HEK293T (cell line): ENCODE results near the gene KDM5C.

Experiments used
- CTCF ChIA-PET: fragments of 350-600 bp; formaldehyde crosslinking; extraction: SDS; loops from one replicate; lab custom pipeline; 2021; ENCODE audit warnings: antibody characterized with exemption, inconsistent platforms; lab: Yijun Ruan, JAX
- POLR2A ChIA-PET: fragments of 350-600 bp; formaldehyde crosslinking; extraction: SDS; loops from one replicate; lab custom pipeline; 2020; ENCODE audit warnings: antibody characterized with exemption, inconsistent platforms; lab: Yijun Ruan, JAX
- DNase-seq: peaks from one replicate; pipeline ENCODE4 v3.0.0; 2012; ENCODE audit warnings: mixed read lengths; ENCODE audit errors: extremely low spot score
- ARNT ChIP-seq: fragments of 450-650 bp; IDR thresholded peaks from 2 replicates; pipeline ENCODE4 v1.6.1; 2017; ENCODE audit warnings: mild to moderate bottlenecking
- BHLHE40 ChIP-seq: fragments of 450-650 bp; IDR thresholded peaks from 2 replicates; pipeline ENCODE4 v1.6.1; 2016; ENCODE audit warnings: mild to moderate bottlenecking, moderate library complexity, borderline replicate concordance
- CTBP1 ChIP-seq: fragments of 450-650 bp; IDR thresholded peaks from 2 replicates; pipeline ENCODE4 v1.6.1; 2016; ENCODE audit warnings: borderline replicate concordance
- ELF4 ChIP-seq: fragments of 450-650 bp; IDR thresholded peaks from 2 replicates; pipeline ENCODE4 v1.6.1; 2017; ENCODE audit warnings: antibody characterized with exemption
- FOXA1 ChIP-seq: fragments of 450-650 bp; IDR thresholded peaks from 2 replicates; pipeline ENCODE4 v1.6.1; 2016; ENCODE audit warnings: mild to moderate bottlenecking
- FOXK2 ChIP-seq: fragments of 450-650 bp; IDR thresholded peaks from 2 replicates; pipeline ENCODE4 v1.6.1; 2016; ENCODE audit warnings: mild to moderate bottlenecking
- FOXM1 ChIP-seq: fragments of 450-650 bp; IDR thresholded peaks from 2 replicates; pipeline ENCODE4 v1.6.1; 2017; ENCODE audit warnings: mild to moderate bottlenecking, borderline replicate concordance
- HDGF ChIP-seq: fragments of 450-650 bp; IDR thresholded peaks from 2 replicates; pipeline ENCODE4 v1.6.1; 2017; ENCODE audit warnings: antibody characterized with exemption, borderline replicate concordance
- L3MBTL2 ChIP-seq: fragments of 450-650 bp; conservative IDR thresholded peaks from 2 replicates; pipeline ENCODE4 v1.6.1; 2016; ENCODE audit warnings: mild to moderate bottlenecking
- LEF1 ChIP-seq: fragments of 450-650 bp; IDR thresholded peaks from 2 replicates; pipeline ENCODE4 v1.6.1; 2017; ENCODE audit warnings: mild to moderate bottlenecking, borderline replicate concordance
- NFRKB ChIP-seq: fragments of 450-650 bp; IDR thresholded peaks from 2 replicates; pipeline ENCODE4 v1.6.1; 2016; ENCODE audit warnings: mild to moderate bottlenecking, moderate library complexity
- PKNOX1 ChIP-seq: fragments of 450-650 bp; IDR thresholded peaks from 2 replicates; pipeline ENCODE4 v1.6.1; 2016
- SP1 ChIP-seq: fragments of 450-650 bp; IDR thresholded peaks from 2 replicates; pipeline ENCODE4 v1.6.1; 2017
- SUZ12 ChIP-seq: fragments of 450-650 bp; IDR thresholded peaks from 2 replicates; pipeline ENCODE4 v1.6.1; 2016; ENCODE audit warnings: mild to moderate bottlenecking
- TARDBP ChIP-seq: fragments of 450-650 bp; IDR thresholded peaks from 2 replicates; pipeline ENCODE4 v1.6.1; 2016
- ZNF384 ChIP-seq: fragments of 450-650 bp; IDR thresholded peaks from 2 replicates; pipeline ENCODE4 v1.6.1; 2016

KDM5C gene

GRCh38 chrX:53257670-53258423 lies 32.8 kb upstream of the KDM5C start:
- POLR2A ChIA-PET = interaction anchor here (1.3 kb wide), 1 partner anchor 33 kb away, joined by 4 read pairs; the partner anchor contains the start of gene KDM5C
- TF ChIP-seq L3MBTL2 (no peak), ELF4 (no peak)
- DNase-seq = no peak
- CTCF ChIA-PET = interaction anchor here (2.6 kb wide), 1 partner anchor 13 kb away, joined by 9 read pairs; no protein-coding TSS in a partner anchor

- no peak for DNase-seq
- ChIA-PET CTCF (interaction anchor here (2.6 kb wide), 1 partner anchor 12 kb away, joined by 9 read pairs; no protein-coding TSS in a partner anchor), POLR2A (no interaction called here)
- TF ChIP-seq SP1 = no peak
- no peak for TF ChIP-seq FOXK2
- TF ChIP-seq ZNF384 = no peak
- TF ChIP-seq BHLHE40 = no peak
- no peak for TF ChIP-seq FOXA1
- TF ChIP-seq ELF4 = no peak
- no peak for TF ChIP-seq CTBP1
- no peak for TF ChIP-seq TARDBP
- no peak for TF ChIP-seq SUZ12
- no peak for TF ChIP-seq PKNOX1
- no peak for TF ChIP-seq ARNT
- no peak for TF ChIP-seq HDGF
- no peak for TF ChIP-seq L3MBTL2
- no peak for TF ChIP-seq NFRKB
- no peak for TF ChIP-seq LEF1
- no peak for TF ChIP-seq FOXM1
Measured at GRCh38 chrX:53257166-53257565, 32.2 kb upstream of the KDM5C start.

- POLR2A ChIA-PET = no interaction called here
- CTCF ChIA-PET = interaction anchor here (0.9 to 2.6 kb wide), 2 partner anchors 12 to 25 kb away, joined by 4 to 9 read pairs; partner anchors contain the start of gene IQSEC2
- no peak for TF ChIP-seq PKNOX1
- DNase-seq = no peak
Measured at GRCh38 chrX:53256446-53257041, 31.5 kb upstream of the KDM5C start.

- TF ChIP-seq FOXM1 (no peak), SP1 (no peak), FOXA1 (no peak), PKNOX1 (no peak), CTBP1 (no peak), LEF1 (no peak), ZNF384 (no peak), NFRKB (no peak), HDGF (no peak)
- CTCF ChIA-PET = interaction anchor here (0.9 to 2.6 kb wide), 2 partner anchors 11 to 26 kb away, joined by 4 to 9 read pairs; partner anchors contain the start of gene IQSEC2
- no peak for DNase-seq
- POLR2A ChIA-PET = no interaction called here
Measured at GRCh38 chrX:53255738-53256191, 30.8 kb upstream of the KDM5C start.

GRCh38 chrX:53254570-53255461 lies 29.8 kb upstream of the KDM5C start:
- CTCF ChIA-PET = no interaction called here
- POLR2A ChIA-PET = no interaction called here
- no peak for DNase-seq
- no peak for TF ChIP-seq SP1
- TF ChIP-seq ARNT = no peak
- no peak for TF ChIP-seq SUZ12
- no peak for TF ChIP-seq CTBP1
- no peak for TF ChIP-seq LEF1
- TF ChIP-seq ZNF384 = no peak

- CTCF ChIA-PET = interaction anchor here (1.2 kb wide), 1 partner anchor 27 kb away, joined by 4 read pairs; the partner anchor contains the start of gene IQSEC2
- DNase-seq = no peak
- POLR2A ChIA-PET = no interaction called here
- TF ChIP-seq ARNT = no peak
- TF ChIP-seq CTBP1 = no peak
- no peak for TF ChIP-seq BHLHE40
- no peak for TF ChIP-seq SP1
- TF ChIP-seq NFRKB = no peak
- TF ChIP-seq LEF1 = no peak
- no peak for TF ChIP-seq FOXM1
- TF ChIP-seq ZNF384 = no peak
- no peak for TF ChIP-seq TARDBP
- TF ChIP-seq HDGF = no peak
- TF ChIP-seq PKNOX1 = no peak
- TF ChIP-seq FOXA1 = no peak
- no peak for TF ChIP-seq FOXK2
- TF ChIP-seq SUZ12 = no peak
- TF ChIP-seq L3MBTL2 = no peak
- no peak for TF ChIP-seq ELF4
Measured at GRCh38 chrX:53253293-53254020, 28.4 kb upstream of the KDM5C start.
